Smooth muscle cell of the coronary artery (primary cell): Measurements from ENCODE around the gene BBOF1. TPM values are rescaled to one million over a fixed set of nuclear protein-coding genes. Genes with fewer than 3 reads are reported as not detected.

Experiments used
- total RNA-seq: library from RNA; depleted of rRNA; stranded (reverse); fragments of >200 nt; gene quantifications from 2 replicates; pipeline ENCODE4 v1.2.3, GENCODE V29; 2014; ENCODE audit warnings: low replicate concordance

The BBOF1 gene, protein sequence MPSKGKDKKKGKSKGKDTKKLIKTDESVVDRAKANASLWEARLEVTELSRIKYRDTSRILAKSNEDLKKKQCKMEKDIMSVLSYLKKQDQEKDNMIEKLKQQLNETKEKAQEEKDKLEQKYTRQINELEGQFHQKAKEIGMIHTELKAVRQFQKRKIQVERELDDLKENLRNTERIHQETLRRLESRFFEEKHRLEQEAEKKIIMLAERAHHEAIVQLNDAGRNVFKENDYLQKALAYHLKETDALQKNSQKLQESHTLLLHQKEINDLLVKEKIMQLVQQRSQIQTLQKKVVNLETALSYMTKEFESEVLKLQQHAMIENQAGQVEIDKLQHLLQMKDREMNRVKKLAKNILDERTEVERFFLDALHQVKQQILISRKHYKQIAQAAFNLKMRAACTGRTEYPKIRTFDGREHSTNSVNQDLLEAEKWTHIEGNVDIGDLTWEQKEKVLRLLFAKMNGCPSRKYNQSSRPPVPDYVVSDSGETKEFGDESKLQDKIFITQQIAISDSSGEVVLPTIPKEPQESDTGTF
- 2.0 and 5.6 TPM in 2 replicates for total RNA-seq

DNA sequence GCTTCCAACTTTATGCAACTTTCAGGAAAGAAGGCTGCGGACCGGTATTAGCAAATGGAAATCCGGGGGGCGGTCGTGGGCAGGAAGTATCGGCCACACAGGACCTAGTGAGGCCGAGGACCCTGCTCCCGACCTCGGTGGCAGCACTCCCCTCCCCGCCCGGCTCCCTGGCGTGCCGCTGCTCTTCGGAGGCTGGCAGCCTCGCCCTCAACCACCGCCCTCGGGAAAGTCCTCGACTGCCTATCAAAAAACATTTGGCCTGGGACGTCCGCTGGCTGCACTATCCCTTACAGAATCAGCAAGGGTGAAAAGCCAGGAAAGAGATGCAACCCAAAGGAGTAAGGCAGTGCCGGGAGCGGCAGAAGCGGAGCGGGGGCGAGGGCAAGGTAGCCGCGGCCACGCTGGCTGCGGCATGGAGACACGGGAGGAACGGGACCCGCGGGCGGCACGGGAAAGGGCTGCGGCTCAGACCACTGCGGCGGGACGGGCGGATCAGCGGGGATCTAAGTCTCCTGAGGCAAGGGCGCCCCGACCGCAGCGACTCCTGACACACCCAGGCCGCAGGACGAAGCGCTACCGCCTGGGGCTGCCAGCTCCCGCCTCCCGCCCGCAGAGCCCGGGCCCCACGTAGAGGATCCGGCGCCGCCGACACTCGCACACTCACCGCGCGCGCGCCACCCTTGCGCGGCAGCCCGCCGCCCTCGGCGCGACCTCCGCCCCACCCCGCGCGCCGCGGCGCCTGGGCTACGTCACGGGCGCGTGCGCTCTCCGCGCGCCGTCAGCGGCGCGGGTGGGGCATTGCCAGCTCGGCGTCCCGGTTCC lies at the start of gene BBOF1, which contains the start of gene ENTPD5:
TSS of gene BBOF1 (plus strand) at position 764 of the 822 bp plus-strand sequence. CDS start 130 bp downstream, outside the sequence.
TSS of gene ENTPD5 (minus strand) at position 703 of the 822 bp plus-strand sequence. CDS start 31,186 bp downstream, outside the sequence.

DNA sequence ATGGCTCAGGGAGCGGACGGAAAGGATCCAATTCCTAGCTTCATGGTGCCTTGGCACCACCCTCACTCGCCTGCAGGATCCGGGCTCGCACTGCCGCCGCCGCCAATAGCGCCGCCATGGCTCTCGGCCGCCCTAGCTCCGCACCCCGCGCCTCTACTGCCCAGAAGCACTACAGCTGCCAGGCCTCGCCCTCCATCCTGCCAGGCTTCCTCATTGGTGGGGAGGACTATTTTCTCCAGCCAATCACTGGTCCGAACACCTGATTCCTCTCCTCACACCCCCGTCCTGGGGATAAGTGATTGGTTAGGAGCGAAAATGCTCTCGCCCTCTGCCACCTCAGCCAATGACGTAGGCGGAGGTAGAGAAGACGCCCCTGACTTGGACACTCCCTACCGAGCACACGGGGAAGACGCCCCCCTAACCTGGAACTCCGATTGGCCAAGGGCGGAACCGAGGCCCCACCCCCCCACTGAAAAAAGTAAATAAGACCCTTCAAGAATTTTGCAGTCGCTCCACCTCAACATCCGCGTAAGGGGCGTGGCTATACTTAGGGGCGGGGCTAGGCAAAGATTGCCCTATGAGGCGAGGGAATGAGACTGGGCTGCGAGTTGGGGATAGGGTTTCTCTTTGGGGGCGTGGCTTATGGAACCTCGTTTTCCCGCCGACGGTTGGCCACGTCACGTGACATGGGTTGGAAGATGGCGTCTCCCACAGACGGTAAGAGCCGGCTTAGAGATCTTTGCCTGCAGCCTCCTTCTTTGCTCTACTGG lies 65.3 kb downstream of the BBOF1 start, which contains the start of the genes ALDH6A1 and LIN52:
TSS of gene ALDH6A1 (minus strand) at position 177 of the 770 bp plus-strand sequence. CDS start at position 118, 59 bp downstream.
TSS of gene LIN52 (plus strand) at position 680 of the 770 bp plus-strand sequence. CDS start at position 699, 19 bp downstream.

Other genes with a start within 250 kb of the BBOF1 start
- gene PTGR2, start 167.5 kb upstream of the BBOF1 start, total RNA-seq = 3.4 and 4.6 TPM in 2 replicates
- gene ZNF410, start 132.5 kb upstream of the BBOF1 start, total RNA-seq = 44.7 and 53.7 TPM in 2 replicates
- gene FAM161B, start 69.3 kb upstream of the BBOF1 start, total RNA-seq = 2.0 and 2.8 TPM in 2 replicates
- gene COQ6, start 69.0 kb upstream of the BBOF1 start, total RNA-seq = 12.5 and 16.2 TPM in 2 replicates
- gene ENTPD5, start 61 bp upstream of the BBOF1 start, total RNA-seq = 3.0 and 7.5 TPM in 2 replicates
- 26.9 and 33.7 TPM in 2 replicates for gene ALDH6A1, start 65.1 kb downstream of the BBOF1 start, total RNA-seq
- 2.1 and 6.8 TPM in 2 replicates for gene LIN52, start 65.6 kb downstream of the BBOF1 start, total RNA-seq
- not detected in 2 replicates for gene VSX2, start 220.1 kb downstream of the BBOF1 start, total RNA-seq